Brain microvascular endothelial cell (primary cell): ENCODE data around the gene RNF169.

Experiments
- DNase-seq: peaks from one replicate; pipeline ENCODE4 v3.0.0-alpha.2; 2020
- H3K27ac ChIP-seq: fragments of 250-450 bp; sonication (Bioruptor Pico); 2 replicates; pipeline ENCODE4 v1.5.1; 2020; ENCODE audit warnings: mild to moderate bottlenecking, moderate library complexity
- H3K27me3 ChIP-seq: fragments of 250-450 bp; sonication (Bioruptor Pico); replicated peaks from 2 replicates; pipeline ENCODE4 v1.5.1; 2020; ENCODE audit warnings: mild to moderate bottlenecking
- H3K36me3 ChIP-seq: fragments of 250-450 bp; sonication (Bioruptor Pico); replicated peaks from 2 replicates; pipeline ENCODE4 v1.5.1; 2020; ENCODE audit warnings: mild to moderate bottlenecking
- H3K4me3 ChIP-seq: 2 replicates; pipeline ENCODE4 v1.5.1; 2011; ENCODE audit warnings: low read depth, mild to moderate bottlenecking, control low read depth, low read length, moderate library complexity
- in situ Hi-C: cut with HindIII; loops from 2 replicates; pipeline ENCODE4 v1.10.0; 2017; ENCODE audit warnings: low sequenced_read_pairs, low pct_ligation_motif_present
- TF ChIP-seq, protein P1 (sequence below): IDR thresholded peaks from 2 replicates; pipeline ENCODE4 v1.5.1; 2011; ENCODE audit warnings: low read depth, mild to moderate bottlenecking, moderate library complexity, low read length, control low read depth, inconsistent platforms; ENCODE audit errors: missing control alignments

RNF169 gene, protein sequence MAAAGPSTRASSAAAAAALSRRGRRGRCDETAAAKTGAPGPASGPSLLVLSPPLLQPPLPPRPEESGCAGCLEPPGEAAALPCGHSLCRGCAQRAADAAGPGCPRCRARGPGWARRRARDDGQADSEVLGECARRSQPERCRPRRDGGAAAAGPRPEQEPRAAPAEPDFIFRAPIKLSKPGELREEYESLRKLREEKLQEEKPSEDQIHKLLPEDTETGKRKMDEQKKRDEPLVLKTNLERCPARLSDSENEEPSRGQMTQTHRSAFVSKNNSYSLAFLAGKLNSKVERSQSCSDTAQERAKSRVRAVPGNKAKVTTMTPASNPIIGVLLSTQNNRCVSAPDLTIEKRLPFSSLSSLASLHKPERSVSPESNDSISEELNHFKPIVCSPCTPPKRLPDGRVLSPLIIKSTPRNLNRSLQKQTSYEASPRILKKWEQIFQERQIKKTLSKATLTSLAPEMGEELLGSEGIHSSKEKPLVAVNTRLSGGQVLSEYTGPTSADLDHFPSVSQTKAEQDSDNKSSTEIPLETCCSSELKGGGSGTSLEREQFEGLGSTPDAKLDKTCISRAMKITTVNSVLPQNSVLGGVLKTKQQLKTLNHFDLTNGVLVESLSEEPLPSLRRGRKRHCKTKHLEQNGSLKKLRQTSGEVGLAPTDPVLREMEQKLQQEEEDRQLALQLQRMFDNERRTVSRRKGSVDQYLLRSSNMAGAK

DNA sequence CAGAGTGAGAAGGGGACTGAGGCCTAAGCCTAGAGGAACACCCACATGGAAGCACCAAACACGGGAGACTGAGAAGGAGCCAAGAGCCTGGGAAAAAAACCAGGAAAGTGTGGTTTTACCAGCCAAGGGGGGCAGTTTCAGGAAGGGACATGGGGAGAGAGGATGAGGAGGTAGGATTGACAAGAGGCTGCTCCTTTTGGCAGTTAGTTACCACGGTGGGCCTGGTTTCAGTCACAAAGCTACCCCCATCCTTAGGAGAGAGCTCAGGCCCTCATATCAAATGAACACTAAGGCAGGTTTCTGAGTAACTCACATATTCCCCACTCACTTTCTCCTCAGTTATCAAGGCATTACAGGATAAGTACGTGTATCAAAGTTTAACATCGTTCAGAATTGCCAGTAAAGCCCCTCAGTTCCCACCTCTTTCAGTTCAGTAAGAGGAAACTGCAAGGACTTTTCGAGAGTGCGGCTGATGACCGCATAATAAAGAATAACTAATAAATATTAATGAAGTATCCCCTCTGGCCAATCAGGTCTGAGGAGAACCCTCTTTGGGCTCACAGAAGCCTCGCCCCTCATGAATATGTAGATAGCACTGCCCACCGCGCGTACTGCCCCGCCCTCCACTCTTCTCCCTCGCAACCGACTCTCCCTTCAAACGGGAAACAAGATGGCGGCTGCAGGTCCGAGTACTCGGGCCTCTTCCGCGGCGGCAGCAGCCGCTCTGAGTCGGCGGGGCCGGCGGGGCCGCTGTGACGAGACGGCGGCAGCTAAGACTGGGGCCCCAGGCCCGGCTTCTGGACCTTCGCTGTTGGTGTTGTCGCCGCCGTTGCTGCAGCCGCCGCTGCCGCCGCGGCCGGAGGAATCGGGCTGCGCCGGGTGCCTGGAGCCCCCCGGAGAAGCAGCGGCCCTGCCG lies at the start of gene RNF169:
TSS of gene RNF169 (plus strand) at position 639 of the 916 bp plus-strand sequence. CDS start at position 671, 32 bp downstream.
- Histone ChIP-seq H3K27me3 (no peaks in the 10 kb centered on the region), H3K36me3 (no peaks in the 10 kb centered on the region), H3K4me3 (peak within 1 kb of the TSS; percentile 65), H3K27ac (peak within 1 kb of the TSS; percentile 83)
- TF ChIP-seq, protein P1, sequence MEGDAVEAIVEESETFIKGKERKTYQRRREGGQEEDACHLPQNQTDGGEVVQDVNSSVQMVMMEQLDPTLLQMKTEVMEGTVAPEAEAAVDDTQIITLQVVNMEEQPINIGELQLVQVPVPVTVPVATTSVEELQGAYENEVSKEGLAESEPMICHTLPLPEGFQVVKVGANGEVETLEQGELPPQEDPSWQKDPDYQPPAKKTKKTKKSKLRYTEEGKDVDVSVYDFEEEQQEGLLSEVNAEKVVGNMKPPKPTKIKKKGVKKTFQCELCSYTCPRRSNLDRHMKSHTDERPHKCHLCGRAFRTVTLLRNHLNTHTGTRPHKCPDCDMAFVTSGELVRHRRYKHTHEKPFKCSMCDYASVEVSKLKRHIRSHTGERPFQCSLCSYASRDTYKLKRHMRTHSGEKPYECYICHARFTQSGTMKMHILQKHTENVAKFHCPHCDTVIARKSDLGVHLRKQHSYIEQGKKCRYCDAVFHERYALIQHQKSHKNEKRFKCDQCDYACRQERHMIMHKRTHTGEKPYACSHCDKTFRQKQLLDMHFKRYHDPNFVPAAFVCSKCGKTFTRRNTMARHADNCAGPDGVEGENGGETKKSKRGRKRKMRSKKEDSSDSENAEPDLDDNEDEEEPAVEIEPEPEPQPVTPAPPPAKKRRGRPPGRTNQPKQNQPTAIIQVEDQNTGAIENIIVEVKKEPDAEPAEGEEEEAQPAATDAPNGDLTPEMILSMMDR: no peak
- DNase-seq: peak; percentile 97
- in situ Hi-C loops: loop anchor here (25.0 kb wide), 1 partner anchor 136 kb away; no protein-coding TSS in a partner anchor

DNA sequence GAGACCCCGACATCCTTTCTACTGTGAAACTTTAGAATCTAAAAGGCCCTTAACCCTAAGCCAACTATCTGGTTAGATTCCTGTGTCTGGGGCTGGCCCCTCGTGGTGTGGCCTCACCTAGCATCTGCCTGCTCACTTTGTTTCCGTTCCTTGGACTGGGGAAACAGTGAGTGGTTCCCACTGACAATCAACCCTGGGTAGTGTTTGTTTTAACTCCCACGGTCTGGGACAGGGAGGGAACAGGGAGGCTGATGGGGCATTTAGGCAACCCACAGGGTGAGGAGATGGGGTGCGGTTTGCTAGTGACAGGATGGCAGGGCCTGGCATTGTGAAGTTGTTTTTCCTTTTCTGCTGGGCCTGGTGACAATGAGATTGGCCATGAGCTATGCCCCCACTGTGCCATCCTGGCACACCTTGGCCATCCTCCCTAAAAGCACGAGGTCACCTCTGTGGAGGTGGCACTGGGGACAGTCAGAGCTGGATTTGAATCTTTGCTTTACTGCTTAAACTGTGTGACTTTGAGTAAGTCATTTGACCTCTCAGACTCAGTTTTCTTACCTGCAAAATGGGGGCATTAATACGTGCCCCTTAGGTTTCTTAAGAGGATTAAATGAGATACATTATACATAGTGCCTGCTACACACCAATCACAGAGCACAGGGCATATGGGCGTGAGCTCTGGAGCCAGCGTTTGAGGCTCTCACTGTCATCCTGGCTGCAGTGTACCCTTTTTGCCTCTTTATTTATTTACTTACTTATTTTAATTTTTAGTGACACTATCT lies 48.8 kb upstream of the RNF169 start:
- Histone ChIP-seq H3K4me3 (no peak overlapping the region), H3K27me3 (no peaks in the 10 kb centered on the region), H3K36me3 (no peaks in the 10 kb centered on the region), H3K27ac (no peak overlapping the region)
- TF ChIP-seq, protein P1: no peak
- in situ Hi-C loops: no loop called here
- no peak for DNase-seq

DNA sequence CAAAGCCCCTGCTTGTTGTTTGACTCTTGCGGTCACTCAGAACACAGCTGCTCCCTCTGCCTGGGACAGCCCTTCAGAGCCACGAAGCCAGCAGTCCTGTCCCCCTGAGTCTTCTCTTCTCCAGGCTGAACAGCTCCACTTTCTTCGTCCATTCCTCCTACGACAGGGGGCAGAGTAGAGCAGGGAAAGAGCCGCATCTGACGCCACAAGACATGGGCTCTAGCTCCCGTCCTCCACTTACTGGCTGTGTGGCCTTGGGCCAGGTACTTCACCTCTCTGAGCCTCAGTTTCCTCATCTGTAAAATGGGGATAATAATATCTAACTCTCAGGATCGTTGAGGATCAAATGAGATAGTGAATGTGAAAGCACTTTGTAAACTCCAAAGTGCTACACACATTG lies 47.3 kb upstream of the RNF169 start:
- Histone ChIP-seq H3K27ac (no peak overlapping the region), H3K27me3 (no peaks in the 10 kb centered on the region), H3K36me3 (no peaks in the 10 kb centered on the region), H3K4me3 (no peak overlapping the region)
- in situ Hi-C loops: no loop called here
- no peak for DNase-seq
- TF ChIP-seq, protein P1: peak; percentile 47

DNA sequence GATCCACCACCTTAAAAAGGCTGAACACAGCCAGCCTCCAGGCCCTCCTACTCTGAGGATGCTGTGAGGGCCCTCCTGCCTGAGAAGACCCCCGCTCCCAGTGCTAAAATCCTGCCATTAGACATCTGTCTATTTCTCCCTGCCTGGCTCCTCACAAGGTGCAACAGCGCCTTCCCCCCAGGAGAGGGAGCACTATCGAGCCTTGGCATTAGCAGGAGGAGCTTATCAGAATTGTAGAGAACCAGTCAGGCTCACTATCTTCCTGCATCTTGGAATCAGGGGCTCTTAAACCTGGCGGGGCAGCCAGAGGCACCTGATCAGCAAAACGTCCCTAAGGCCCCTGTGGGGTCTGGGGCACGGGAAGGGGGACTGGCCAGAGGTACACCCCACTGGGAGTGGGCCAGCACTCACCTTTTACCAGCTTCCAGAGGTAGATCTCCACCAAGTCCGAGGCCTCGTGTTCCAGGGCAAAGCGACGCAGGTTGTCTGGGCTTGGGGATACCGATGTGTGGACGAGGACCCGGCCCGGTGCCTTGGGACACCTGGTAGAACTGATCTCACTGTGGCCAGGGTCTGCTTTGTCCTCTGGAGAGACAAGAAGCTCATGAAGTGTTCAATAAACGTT lies 46.2 kb upstream of the RNF169 start:
- Histone ChIP-seq H3K36me3 (no peaks in the 10 kb centered on the region), H3K4me3 (no peak overlapping the region), H3K27me3 (no peaks in the 10 kb centered on the region), H3K27ac (no peak overlapping the region)
- TF ChIP-seq, protein P1: peak; percentile 97
- in situ Hi-C loops: no loop called here
- peak; percentile 69 for DNase-seq
